Fibroblast of skin of scalp (primary cell): ENCODE measurements around the gene TMPO.
A peak's percentile ranks its signal among the peaks of the same experiment; 100 is the strongest.
"Not testable (repeated sequence)": the region's sequence is repeated elsewhere in the genome, so short reads cannot be mapped to it uniquely, and the experiment has no call there.

Experiments
- DNase-seq: peaks from one replicate; pipeline ENCODE4 v3.0.0-alpha.2; 2013

TMPO gene

DNA sequence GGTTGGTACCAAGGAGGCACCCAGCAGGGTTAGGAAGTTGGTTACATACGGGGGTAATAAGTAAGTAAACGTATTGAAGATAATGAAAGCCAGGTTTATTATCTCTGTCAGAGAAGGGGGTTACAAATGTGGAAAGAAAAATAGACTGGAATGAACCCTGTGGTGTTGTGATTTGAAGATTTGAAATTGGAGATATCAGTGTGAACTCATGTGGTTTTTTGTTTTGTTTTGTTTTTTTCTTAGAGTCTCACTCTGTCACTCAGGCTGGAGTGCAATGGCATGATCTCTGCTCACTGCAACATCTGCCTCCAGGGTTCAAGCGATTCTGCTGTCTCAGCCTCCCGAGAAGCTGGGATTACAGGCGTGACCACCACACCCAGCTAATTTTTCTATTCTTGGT is 64.0 kb downstream of the TMPO start:
- DNase-seq = no peak

- DNase-seq = no peak
Measured at GRCh38 chr12:98579835-98580234, 64.4 kb downstream of the TMPO start.

DNA sequence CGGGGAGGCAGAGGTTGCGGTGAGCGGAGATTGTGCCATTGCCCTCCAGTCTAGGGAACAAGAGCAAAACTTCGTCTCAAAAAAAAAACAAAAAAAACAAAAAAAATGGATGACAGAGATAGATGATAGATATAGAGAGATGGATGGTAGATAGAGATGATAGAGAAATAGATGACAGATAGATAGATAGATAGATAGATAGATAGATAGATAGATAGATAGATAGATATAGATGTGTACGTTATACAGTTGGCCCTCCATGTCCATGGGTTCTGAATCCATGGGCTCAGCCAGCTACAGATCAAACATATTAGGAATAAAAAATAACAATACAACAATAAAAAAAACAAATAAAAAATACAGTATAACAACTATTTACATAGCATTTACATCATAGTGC is 65.3 kb downstream of the TMPO start:
- no peak for DNase-seq

GRCh38 chr12:98581101-98581500 is 65.7 kb downstream of the TMPO start:
- DNase-seq = no peak

- DNase-seq = peak; percentile 46
Measured at GRCh38 chr12:98582093-98582492, 66.7 kb downstream of the TMPO start.

DNA sequence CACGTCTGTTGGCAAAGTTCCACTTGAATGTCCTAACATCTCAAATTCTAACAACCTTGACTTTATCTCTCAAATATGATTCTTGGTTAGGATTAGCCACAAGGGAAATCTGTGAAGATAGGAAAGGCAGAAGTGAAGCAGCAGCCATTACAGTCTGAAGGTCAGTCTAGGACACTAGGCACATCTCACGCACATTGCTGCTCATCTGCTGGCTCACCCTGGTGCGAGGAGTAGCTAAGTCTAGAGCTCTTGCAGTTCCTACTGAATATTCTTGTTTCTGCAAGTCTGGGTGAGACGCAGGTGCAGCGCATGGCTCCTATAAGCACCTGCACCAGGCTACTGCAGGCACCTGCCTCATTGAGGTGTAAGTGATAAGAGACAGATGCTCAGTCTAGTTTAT is 71.7 kb downstream of the TMPO start:
- no peak for DNase-seq

GRCh38 chr12:98591209-98591608 is 75.8 kb downstream of the TMPO start:
- DNase-seq = no peak

DNA sequence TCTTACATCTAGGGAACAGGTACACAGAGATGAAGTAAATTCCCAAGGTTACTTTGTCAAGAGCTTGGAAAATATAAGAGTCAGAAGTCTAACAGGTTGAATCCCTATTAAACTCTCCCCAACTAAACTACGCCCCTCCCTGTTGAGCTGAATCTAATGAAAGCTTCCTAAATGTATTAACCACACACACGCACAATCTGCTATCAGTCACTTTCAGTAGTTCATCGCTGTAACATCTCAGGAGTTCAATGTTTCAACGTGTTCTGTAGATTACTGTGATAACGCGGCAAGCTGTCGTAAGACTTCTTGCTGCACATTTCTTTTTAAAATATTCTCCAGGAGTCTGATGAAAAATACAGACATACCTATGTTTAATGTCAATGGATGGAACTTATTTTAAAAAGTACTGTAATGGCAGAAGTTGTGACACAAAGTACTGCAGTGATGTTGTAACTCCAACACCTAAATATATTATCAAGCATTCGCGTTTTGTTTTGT is 77.5 kb downstream of the TMPO start:
- no peak for DNase-seq

- peak; percentile 98 for DNase-seq
Measured at GRCh38 chr12:98593351-98594049, 78.1 kb downstream of the TMPO start, which contains the start of gene SLC25A3. Gene SLC25A3, plus strand, starts transcription at chr12:98593686. Its CDS starts 293 bp downstream, at chr12:98593979.

- DNase-seq = no peak
Measured at GRCh38 chr12:98594050-98594835, 78.9 kb downstream of the TMPO start.

DNA sequence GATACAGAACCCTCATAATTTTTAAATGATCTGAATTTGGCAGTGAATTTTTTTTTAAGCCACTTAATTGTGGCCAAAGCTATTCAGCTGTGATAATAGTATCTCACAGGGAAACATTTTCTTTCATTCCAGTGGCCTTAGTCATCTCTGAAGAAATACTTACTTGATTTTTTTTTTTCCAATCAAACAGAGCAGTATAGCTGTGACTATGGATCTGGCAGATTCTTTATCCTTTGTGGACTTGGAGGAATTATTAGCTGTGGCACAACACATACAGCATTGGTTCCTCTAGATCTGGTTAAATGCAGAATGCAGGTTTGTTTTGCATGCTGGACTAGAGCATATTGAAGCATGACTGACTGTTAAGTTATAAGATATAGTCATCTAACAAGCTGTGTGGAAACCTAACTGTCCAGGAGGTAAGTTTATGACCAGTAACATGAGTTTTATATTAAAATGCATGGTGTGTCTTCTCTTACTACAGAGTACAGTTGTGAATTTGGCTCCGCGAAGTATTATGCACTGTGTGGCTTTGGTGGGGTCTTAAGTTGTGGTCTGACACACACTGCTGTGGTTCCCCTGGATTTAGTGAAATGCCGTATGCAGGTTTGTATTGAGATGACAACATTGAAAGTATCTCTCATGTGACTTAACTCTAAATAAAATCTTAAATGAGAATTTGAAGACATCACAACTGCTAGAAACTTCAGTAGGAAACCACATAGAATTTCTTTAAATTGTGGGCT is 80.0 kb downstream of the TMPO start:
- DNase-seq = peak; percentile 82

GRCh38 chr12:98597313-98597712 is 81.9 kb downstream of the TMPO start:
- not testable (repeated sequence) for DNase-seq
